KG1 (cell line): ENCODE measurements around the gene VTCN1.
"Not testable (repeated sequence)": the region's sequence is repeated elsewhere in the genome, so short reads cannot be mapped to it uniquely, and the experiment has no call there.

Source experiments
- DNase-seq: peaks from one replicate; lab custom pipeline; 2025; lab: John Stamatoyannopoulos, UW

The VTCN1 gene, protein sequence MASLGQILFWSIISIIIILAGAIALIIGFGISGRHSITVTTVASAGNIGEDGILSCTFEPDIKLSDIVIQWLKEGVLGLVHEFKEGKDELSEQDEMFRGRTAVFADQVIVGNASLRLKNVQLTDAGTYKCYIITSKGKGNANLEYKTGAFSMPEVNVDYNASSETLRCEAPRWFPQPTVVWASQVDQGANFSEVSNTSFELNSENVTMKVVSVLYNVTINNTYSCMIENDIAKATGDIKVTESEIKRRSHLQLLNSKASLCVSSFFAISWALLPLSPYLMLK

DNA sequence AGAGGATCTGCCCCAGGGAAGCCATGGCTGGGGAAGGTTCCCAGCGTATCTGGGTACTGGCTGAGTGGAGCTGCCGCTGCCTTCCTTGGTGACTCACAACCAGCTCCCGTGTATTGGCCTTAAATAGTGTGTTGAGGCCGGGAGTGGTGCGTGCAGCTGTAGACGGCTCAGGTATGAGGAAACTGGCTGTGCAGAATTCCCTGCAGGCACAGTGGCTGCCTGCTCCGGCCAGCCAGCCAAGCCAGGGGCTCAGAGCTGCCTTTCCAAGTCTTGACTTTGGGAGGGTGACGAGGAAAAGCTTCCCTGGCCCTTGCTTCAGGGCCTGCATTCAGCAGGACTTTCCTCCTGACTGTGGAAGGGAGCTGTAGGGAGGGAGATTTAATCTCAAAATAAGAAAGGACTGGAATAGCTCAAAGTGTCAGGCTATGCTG lies at the start of gene VTCN1:
TSS of gene VTCN1 (minus strand) at position 97 of the 431 bp plus-strand sequence. CDS start at position 25, 72 bp downstream.
- no peak for DNase-seq

DNA sequence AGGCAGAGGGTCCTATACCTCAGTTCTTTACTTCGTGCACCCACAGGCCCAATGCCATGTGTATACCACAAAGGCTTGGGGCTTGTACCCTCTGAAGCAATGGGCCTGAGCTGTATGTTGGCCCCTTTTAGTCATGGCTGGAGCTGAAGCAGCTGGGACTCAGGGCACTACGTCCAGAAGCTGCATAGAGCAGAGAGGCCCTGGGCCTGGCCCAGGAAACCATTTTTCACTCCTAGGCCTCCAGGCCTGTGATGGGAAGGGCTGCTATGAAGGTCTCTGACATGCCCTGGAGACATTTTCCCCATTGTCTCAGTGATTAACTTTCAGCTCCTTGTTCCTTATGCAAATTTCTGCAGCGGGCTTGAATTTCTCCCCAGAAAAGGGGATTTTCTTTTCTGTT lies 48.1 kb upstream of the VTCN1 start:
- no peak for DNase-seq

DNA sequence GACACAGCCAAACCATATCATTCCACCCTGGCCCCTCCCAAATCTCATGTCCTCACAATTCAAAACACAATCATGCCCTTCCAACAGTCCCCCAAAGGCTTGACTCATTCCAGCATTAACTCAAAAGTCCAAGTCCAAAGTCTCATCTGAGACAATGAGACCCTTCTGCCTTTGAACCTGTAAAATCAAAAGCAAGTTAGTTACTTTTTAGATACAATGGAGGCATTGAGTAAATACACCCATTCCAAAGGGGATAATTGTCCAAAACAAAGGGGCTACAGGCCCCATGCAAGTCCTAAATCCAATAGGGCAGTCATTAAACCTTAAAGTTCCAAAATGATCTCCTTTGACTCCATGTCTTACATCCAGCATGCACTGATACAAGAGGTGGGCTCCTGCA lies 47.3 kb upstream of the VTCN1 start:
- DNase-seq: not testable (repeated sequence)

DNA sequence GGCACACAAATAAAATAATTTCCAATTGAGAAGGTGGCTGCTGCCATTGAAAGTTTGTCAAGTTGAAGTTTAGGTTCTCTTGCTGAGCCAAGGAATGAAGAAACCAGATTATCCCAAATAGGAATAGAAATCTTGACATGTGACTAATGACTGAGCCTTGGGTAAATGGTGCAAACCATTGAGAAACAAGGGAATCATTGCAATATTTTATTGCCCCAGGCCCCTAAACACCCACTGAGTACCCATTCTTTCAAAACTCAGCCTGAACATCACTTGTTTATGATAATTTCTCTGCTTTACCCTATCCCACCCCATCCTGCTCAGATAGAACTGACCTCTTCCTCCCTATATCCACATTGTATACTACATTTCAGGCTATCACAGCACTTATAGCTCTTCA lies 46.6 kb upstream of the VTCN1 start:
- DNase-seq: no peak

DNA sequence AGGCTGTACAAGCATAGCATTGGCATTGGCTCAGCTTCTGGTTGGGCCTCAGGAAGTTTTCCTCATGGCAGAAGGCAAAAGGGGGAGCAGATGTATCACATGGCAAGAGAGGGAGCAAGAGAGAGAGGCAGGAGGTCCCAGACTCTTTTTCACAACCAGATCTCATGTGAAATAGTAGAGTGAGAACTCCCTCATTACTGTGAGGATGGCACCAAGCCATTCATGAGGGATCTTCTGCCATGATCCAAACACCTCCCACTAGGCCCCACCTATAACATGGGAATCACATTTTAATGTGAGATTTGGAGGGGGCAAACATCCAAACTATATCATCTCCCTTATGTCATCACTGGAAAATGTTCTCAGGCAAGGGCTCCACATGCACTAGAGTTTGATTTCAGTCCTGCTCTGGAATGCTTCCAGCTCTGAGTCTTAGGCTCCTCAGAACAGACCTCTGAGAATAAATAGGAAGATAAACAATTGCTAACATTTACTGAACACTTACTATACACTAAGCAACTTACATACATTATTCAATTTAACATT lies 39.4 kb upstream of the VTCN1 start:
- no peak for DNase-seq

DNA sequence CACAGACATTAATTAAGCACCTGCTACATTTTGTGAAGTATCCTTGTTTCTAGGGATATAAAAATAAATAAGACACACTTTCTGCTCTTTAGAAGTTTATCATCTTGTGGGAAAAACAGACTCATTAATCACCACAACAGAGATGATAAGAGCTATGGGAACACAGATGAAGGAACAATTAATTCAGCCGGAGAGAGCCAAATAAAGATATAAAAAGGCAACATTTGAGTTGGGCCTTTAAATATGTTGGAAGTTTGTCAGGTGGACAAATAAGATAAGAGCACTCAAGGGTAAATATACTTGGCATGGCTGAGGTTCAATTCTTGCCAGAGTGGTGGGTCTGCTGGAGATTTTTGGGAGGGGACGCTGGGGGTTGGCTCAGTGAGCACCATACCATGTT lies 34.2 kb upstream of the VTCN1 start:
- DNase-seq: no peak

DNA sequence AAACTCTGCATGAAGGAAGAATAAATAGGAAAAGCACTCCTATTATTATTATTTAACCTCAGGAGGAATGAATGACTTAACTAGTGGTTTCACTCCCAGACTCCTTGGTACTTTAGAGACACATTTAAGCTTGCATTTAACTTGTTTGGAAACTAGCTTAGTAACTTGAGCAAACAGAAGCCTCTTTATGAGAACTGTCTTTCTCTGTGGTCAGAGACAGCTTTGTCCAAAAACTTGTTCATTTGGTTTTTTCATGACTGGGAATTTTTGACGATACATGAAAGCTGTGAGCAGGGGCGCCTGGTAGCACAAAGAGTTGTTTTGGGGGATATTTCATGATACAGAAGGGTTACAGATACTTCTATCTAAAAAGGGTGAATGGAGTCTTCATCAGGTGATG lies 33.6 kb upstream of the VTCN1 start:
- no peak for DNase-seq

DNA sequence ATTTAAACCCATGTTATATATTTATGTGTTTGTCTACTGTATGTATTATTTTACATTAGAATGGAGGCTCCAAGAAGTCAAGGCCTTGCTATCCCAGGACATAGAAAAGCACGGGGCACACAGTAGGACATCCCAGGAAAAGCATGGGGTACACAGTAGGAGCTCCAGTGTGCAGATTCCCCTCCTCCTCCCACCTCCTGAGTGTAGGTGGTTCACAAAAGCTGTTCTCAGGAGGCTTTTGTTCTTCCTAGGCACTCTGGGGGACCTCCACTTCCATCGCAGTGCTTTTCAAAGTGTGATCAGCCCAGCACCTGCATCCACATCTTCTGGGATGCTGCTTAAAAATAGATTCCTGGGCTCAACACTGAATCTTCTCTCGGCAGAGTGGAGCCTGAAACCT lies 30.8 kb upstream of the VTCN1 start:
- no peak for DNase-seq

DNA sequence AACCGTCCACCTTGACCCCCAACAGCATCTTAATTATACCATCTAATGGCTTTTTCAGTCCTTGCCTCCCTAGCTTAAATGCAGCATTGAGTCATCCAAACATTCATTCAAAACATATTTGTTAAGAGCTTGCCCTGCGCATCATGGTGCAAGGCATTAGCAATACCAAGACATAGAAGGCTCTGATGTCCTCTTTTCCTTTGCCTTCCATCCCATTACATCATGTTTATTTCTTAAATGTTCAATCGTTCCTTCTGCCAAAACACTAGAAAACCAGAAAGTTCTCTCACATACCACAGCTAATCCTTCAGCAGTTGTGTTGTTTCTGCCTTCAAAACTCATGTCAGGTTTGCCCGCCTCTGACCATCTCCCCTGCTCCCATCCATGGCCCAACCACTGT lies 29.8 kb upstream of the VTCN1 start:
- DNase-seq: no peak

DNA sequence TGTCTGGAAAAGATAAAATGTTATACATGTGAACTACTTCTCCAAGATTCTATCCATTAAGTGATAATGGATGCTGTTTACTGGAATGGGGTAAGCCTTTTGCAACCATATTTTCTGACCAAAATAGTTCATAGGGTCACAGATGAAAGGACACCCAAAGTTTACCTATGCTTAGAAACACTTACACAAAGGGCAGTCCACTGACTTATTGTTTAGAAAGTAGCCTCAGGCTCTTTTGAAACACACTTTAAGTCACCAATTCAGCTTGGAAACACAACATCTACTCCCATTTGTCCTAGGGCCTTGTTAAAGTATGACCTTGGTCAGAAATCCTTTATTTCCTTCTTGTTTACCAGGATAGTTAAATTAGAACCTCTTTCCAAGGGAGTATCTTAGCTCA lies 28.7 kb upstream of the VTCN1 start:
- no peak for DNase-seq

DNA sequence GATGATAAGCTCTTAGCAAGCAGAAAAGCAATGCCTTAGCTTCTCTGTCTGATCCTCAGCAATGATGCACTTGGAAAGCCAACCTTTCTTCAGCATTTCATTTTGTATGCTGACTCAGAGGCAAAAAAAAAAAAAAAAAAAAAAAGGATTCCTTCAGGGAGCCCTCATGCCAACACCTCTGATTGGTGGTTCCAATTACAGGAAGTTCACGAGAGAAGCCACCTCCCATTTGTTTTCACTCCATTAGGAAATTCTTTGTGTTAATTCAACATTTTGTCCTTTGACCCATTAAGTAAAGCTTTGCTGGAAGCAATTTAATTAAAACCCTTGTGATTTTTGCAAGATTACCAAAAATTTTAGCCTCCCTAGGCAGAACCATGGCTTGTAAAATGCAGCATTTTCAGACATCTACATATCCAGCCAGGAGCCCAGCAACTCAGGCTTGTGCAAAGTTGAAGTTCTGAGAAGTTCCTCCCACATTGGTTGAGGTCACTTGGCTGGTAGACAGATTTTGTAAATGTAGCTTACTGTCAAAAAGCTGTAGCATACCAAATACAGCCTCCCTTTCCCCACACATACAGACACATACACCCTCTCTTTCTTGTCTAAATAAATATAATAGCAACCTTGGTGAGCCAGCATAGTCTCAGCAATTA lies 27.1 kb upstream of the VTCN1 start:
- DNase-seq: no peak

DNA sequence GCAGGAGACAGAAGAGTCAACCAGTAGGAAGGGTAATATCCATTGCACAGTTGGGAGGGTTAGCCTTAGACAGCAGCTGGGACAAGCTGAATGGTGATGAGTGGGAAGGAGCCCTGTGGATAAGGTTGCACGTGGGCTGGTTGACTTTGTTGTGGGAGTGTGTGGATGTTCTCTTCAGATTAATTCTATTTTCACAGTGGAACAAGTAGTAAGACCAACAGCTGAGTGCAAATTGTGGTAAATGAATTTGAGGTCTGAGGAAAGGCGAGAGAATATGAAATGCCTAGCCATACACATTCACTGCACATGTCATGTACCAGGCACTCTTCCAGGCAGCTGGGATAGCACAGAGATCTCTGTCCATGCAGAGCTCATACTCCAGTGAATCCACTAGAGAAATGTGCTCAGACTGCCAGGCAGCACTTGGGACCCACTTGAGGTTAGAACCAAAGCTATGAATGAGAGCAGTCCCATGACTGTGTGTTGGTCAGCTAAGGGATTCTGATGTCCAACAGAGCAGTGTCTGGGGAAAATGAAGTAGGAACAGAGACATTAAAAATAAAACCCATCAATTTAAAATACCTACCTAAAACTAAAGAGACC lies 25.2 kb upstream of the VTCN1 start:
- no peak for DNase-seq

DNA sequence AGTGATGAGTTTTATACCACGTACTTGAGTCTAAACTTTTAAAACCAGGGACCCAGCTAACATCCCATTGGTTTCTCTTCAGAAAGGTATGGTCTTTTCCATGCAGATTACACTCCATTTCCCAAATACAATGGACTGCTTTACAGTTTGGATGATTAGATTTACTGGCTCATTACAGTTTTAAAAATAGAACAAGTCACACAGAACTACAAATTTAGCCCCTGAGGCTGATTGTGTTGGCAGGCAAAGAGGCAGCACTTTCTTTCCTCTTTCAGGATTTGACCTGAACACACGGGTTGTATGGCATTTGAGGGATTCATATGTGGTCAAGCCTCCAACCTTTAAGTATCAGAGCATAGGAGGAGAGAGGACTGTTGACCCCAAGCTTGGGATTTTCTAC lies 21.8 kb upstream of the VTCN1 start:
- DNase-seq: no peak

DNA sequence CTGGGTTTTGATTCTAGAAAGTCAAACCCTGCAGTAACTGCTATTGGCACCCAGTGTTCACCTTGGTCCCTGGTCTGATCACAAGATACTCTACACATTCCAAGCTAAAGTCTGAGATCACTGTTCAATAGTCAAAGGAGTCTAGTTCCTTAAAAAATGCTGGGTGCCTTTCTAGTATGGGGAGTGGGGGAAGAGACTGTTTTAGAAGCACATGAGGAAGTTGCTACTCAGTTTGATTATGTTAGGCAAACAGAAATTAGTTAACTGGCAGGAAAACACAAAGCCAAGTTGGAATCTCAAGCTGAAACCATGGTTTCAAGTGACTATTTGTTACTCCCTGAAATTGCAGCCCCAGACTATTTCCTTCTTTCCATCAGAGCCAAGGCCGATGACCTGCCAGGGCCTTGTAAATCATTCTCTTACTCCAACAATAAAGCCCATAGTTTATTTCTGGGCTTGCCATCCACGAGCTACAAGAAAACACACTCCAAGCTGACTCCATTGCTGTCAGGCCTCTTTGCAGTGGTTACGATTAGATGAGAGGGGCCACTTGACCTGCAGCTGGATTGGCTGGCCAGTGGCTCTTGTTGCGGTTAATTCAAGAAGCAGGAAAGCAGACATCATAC lies 21.1 kb upstream of the VTCN1 start:
- no peak for DNase-seq

DNA sequence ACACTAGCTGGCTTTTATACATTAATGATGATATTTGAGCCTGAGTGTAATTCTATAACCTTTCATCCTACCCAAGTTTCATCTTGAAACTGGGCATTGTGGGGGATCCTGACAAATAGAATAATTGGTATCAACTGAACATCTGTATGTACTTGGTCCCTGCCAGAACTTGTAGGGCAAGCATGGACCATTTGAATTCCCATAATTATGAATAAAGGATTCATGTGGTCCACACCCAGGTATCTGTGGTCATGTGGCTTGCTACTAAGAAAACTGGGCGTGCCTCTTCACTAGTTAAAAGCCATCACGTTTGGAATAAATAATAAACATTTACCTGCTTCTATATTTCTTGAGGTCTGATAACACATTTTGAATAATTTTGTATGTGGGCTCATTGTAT lies 20.6 kb upstream of the VTCN1 start:
- DNase-seq: no peak

DNA sequence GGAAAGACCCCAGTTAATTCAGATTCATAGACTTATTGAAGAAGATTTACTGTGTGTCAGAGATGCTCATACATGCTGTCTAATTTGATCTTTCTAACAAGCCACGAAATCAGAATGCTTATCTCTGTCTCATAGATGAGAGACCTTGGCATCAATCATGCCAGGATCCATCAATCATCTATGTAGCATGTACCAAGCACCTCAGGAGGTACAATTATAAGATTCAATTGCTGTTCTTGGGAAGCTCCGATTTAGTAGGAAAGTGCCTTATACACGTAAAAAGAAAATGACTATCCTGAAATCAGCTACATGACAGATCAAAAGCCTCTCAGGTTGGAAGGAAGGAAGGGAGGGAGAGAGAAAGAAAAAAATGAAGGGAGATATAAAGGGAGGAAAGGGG lies 18.5 kb upstream of the VTCN1 start:
- DNase-seq: no peak

DNA sequence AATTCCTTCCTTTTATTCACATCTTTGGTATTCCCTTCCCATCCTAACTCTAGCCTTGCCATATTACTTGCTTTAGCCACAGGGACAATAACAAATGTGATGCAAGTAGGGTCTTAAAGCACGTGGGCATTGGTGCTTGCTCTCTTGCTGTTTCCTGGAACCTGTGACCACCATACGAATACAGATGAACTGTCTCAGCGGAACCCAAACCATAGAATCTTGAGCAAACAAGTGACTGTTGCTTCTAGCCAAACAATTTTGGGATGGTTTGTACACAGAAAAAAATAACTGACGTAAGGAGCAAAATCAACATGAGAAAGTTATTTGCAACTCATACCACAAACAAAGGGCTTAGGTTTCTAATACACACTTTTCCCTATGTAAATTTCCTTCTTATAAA lies 15.2 kb upstream of the VTCN1 start:
- DNase-seq: no peak

DNA sequence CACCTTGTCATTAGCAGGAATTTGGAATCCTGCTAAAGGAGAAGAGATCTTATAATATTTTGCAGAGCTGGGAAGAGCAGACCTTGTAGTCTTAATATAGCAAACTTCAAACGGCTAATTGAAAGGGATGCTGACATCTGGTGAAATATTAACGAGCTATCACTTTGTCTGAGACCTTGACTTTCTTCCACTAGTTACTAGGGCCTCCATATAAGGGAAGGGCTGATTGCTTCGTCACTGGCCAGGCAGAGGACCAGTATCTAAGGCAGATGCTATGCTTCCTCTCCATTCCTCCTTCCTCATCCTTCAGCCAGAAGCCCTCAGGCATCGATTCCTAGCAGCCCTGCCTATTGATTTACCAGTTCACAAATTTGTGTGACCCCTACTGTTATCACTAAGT lies 6.0 kb upstream of the VTCN1 start:
- no peak for DNase-seq

DNA sequence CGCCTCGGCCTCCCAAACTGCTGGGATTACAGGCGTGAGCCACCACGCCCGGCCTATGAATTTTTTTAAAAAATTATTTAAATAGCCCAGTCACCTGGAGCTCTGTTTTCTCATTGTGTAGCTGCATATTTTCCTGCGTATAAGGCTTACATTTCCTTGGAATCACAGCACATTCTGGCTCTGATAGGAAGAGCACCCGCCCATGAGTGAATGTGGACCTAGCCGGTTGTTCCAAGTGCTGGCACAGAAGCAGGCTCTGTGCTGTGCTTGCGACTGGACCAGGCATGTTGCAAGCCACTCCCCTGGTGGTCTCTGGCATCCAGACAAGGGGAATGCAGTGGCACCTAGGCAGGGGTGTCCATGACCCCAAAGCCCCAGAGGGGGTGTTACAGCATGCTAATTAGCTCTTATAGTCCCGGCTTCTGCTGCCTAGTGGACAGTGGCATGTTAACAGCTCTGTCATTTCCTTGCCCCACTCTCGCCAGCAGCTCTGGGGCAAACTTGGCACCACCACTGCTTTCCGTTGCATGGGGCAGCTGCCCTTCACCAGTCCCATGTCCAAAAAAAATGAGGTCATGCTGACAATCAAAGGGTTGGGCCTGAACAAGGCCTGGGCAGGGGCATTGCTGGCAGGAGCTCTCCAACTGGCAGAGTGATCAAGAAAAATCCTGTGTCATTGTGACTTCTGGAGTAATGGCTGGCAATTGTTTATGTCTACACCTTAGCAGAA lies 5.2 kb upstream of the VTCN1 start:
- DNase-seq: no peak

DNA sequence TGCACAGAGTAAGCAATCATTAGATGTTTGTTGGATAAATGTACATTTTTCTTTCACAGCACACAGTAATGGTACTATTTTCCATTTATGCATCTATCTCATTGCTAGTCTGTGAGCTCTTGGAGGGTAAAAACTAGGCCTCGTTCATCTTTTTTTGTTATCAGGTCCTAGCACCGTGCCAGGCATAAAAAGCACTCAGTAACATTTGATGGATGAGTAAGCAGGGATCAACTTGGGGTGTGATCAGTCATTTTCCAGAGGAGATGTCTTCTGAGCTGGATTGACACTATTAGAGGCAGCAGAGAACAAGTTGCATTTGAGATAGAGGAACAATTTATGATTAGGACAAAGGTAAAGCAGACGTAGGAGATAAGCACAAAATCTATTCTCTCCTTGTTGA lies 4.3 kb upstream of the VTCN1 start:
- DNase-seq: no peak

DNA sequence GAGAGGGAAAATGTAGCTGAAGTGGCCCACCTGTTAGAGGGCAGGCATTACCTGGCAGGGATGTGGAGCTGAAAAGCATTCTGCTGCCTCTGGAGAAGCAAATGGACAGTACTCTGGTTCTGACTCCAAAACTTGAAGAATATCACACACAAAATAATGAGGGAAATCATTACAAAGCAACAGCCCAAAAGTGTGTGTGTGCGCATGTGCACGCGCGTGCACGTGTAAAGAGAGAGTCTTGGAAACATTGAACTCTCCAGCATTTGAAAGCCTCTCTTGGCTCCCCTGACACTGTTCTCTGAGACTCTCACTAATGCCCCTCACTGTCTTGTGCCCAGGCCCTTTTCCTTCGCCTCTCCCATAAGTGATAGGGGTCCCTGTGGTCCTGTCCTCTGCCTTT lies 2.3 kb upstream of the VTCN1 start:
- DNase-seq: no peak

DNA sequence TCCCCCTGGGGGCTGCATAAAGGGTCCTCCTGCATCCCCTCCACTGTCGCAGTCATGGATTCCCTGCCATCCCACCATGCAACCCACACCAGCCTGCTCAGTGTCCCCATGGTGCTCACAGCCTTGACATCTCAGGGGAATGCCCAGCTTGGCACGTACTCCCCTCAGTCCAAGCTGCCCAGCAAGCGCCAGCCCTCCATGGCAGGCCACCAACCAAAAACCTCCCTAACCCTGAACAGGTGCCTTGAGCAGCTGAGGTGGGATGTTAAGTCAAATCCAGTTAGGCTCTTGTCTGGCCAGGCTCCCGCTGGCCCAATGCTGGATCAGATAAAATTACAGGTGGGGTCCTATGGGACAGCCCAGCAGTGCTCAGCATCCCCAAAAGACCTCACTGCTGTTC lies 341 bp downstream of the VTCN1 start:
- DNase-seq: no peak
